Duodenal mucosa (tissue), 2 donors: ENCODE measurements around the gene DBNDD1.

Experiments
- H3K27ac ChIP-seq: one replicate; pipeline ENCODE4 v1.7.0; 2013; ENCODE audit warnings: low read depth, low read length
- H3K27me3 ChIP-seq, 2 donors: one replicate each; pipeline ENCODE4 v1.7.0; 2013; ENCODE audit warnings: low read length in 2 of 2, control low read depth in 1 of 2; ENCODE audit not compliant: insufficient read depth in 2 of 2, control insufficient read depth in 1 of 2
- H3K36me3 ChIP-seq, 2 donors: one replicate each; pipeline ENCODE4 v1.7.0; 2013; ENCODE audit warnings: low read length in 2 of 2, control low read depth in 1 of 2; ENCODE audit not compliant: insufficient read depth in 2 of 2, control insufficient read depth in 1 of 2
- H3K4me1 ChIP-seq, 2 donors: one replicate each; pipeline ENCODE4 v1.7.0; 2013; ENCODE audit warnings: low read length in 2 of 2, control low read depth in 1 of 2; ENCODE audit not compliant: insufficient read depth in 2 of 2, control insufficient read depth in 1 of 2
- H3K4me3 ChIP-seq, 2 donors: one replicate each; pipeline ENCODE4 v1.7.0; 2013; ENCODE audit warnings: low read length in 2 of 2, low read depth in 1 of 2
- H3K9ac ChIP-seq, 2 donors: one replicate each; pipeline ENCODE4 v1.7.0; 2013; ENCODE audit warnings: low read length in 2 of 2, low read depth in 1 of 2
- H3K9me3 ChIP-seq, 2 donors: one replicate each; pipeline ENCODE4 v1.7.0; 2013; ENCODE audit warnings: low read length in 2 of 2, control low read depth in 1 of 2; ENCODE audit not compliant: control insufficient read depth in 1 of 2

The DBNDD1 gene

GRCh38 chr16:89964201-89964600, 55.1 kb downstream of the DBNDD1 start:
- H3K4me3 ChIP-seq = no peak overlapping the region
- H3K36me3 ChIP-seq = peaks cover 0 to 30% of the 10 kb centered on the region in 2 donors
- no peaks in the 10 kb centered on the region for H3K27me3 ChIP-seq
- H3K27ac ChIP-seq = no peak overlapping the region
- no peak overlapping the region for H3K9ac ChIP-seq
- H3K9me3 ChIP-seq = no peaks in the 10 kb centered on the region
- no peaks in the 10 kb centered on the region for H3K4me1 ChIP-seq

- Histone ChIP-seq H3K9me3 (no peaks in the 10 kb centered on the region), H3K4me3 (no peak overlapping the region), H3K27me3 (no peaks in the 10 kb centered on the region), H3K9ac (no peak overlapping the region), H3K27ac (no peak overlapping the region), H3K36me3 (peaks cover under 1 to 41% of the 10 kb centered on the region in 2 donors), H3K4me1 (no peaks in the 10 kb centered on the region)
Observed at GRCh38 chr16:89962754-89963498, 56.3 kb downstream of the DBNDD1 start.

- Histone ChIP-seq H3K4me1 (no peaks in the 10 kb centered on the region), H3K9ac (no peak overlapping the region), H3K4me3 (no peak overlapping the region), H3K9me3 (no peaks in the 10 kb centered on the region), H3K27me3 (no peaks in the 10 kb centered on the region), H3K36me3 (peaks cover 4 to 42% of the 10 kb centered on the region in 2 donors), H3K27ac (no peak overlapping the region)
Observed at GRCh38 chr16:89961920-89962319, 57.3 kb downstream of the DBNDD1 start.

GRCh38 chr16:89960966-89961365, 58.3 kb downstream of the DBNDD1 start:
- Histone ChIP-seq H3K36me3 (peaks cover 4 to 42% of the 10 kb centered on the region in 2 donors), H3K9ac (no peak overlapping the region)

DNA sequence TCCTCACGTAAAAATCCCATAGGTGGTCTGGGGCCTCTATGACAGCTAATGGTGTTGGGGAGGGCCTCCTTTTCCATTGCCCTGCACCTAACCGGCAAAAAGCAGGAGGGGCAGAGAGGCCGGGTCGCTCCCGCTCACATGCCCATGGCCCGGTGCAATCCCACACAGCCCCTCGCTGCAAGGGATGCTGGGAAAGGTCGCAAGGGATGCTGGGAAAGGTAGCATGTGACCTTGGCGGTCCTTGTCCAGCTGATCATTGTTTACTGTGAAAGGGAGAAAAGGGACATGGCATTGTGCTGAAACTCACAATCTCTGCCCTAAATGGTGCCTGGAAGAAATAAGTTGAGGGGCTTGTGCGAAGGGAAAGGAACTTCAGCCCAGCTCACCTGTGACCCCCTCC, 60.7 kb downstream of the DBNDD1 start:
- Histone ChIP-seq H3K27ac (no peak overlapping the region), H3K4me3 (no peak overlapping the region), H3K27me3 (no peaks in the 10 kb centered on the region), H3K36me3 (peaks cover 4 to 47% of the 10 kb centered on the region in 2 donors), H3K4me1 (peaks cover 7 to 8% of the 10 kb centered on the region in 2 donors), H3K9ac (no peak overlapping the region), H3K9me3 (no peaks in the 10 kb centered on the region)

More at GRCh38 chr16:89960966-89961365, 58.3 kb downstream of the DBNDD1 start:
- H3K9me3 ChIP-seq = no peaks in the 10 kb centered on the region
- no peak overlapping the region for H3K27ac ChIP-seq
- no peaks in the 10 kb centered on the region for H3K27me3 ChIP-seq
- H3K4me1 ChIP-seq = no peaks in the 10 kb centered on the region
- no peak overlapping the region for H3K4me3 ChIP-seq

DNA sequence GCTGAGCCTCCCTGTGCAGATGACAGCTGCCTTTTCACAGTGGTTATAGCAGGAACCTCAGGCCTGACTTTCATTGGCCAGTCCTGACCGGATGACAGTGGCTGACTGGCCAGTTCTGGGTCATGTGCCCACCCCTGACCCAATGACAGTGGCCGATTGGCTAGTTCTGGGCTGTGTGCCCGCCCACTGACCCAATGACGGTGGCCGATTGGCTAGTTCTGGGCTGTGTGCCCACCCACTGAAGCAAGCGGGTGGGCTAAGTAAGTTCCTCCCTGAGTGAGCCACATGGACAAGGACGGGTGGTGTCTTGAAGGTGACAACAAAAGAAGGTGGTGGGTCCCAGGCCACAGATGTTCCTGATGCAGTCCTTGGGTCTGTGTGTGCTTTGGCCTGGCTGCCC, 61.2 kb downstream of the DBNDD1 start:
- H3K9ac ChIP-seq = no peak overlapping the region
- no peaks in the 10 kb centered on the region for H3K27me3 ChIP-seq
- H3K36me3 ChIP-seq = peaks cover 4 to 47% of the 10 kb centered on the region in 2 donors
- H3K9me3 ChIP-seq = no peaks in the 10 kb centered on the region
- H3K4me1 ChIP-seq = peaks cover 7 to 14% of the 10 kb centered on the region in 2 donors
- H3K4me3 ChIP-seq = no peak overlapping the region
- no peak overlapping the region for H3K27ac ChIP-seq

GRCh38 chr16:89957216-89957785, 62.0 kb downstream of the DBNDD1 start:
- Histone ChIP-seq H3K4me1 (peaks cover 7 to 14% of the 10 kb centered on the region in 2 donors), H3K27me3 (no peaks in the 10 kb centered on the region), H3K4me3 (no peak overlapping the region), H3K27ac (no peak overlapping the region), H3K9ac (no peak overlapping the region), H3K9me3 (no peaks in the 10 kb centered on the region), H3K36me3 (peaks cover 4 to 43% of the 10 kb centered on the region in 2 donors)

DNA sequence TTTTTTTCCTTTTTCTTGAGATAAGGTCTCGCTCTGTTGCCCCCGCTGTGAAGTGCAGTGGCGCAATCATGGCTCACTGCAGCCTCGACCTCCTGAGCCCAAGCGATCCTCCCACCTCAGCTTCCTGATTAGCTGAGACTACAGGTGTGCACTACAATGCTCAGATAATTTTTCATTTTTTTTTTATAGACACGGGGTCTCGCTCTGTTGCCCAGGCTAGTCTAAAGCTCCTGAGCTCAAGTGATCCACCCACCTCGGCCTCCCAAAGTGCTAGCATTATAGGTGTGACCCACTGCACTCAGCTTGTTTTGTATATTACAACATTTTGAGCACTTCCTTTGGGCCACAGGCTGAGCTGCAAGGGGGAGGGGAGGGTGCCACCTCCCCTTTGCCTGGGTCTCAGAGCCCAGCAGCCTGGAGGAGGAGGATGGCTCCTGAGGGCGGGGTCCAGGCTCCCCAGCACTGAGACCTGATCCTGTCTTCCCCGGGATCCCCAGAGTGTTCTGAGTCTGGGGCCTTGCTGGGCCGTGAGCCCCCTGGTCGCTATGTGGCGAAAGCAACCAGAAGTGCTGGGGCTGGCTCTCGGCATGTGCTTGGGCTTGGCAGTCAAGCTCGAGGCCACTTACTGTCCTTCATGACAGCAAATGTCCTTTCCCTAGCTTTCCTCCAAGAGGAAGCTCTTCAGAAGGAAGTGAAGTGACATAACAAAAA, 62.6 kb downstream of the DBNDD1 start:
- peaks cover 7 to 14% of the 10 kb centered on the region in 2 donors for H3K4me1 ChIP-seq
- no peaks in the 10 kb centered on the region for H3K9me3 ChIP-seq
- no peak overlapping the region for H3K4me3 ChIP-seq
- no peak overlapping the region for H3K27ac ChIP-seq
- H3K9ac ChIP-seq = no peak overlapping the region
- peaks cover 4 to 39% of the 10 kb centered on the region in 2 donors for H3K36me3 ChIP-seq
- H3K27me3 ChIP-seq = no peaks in the 10 kb centered on the region

DNA sequence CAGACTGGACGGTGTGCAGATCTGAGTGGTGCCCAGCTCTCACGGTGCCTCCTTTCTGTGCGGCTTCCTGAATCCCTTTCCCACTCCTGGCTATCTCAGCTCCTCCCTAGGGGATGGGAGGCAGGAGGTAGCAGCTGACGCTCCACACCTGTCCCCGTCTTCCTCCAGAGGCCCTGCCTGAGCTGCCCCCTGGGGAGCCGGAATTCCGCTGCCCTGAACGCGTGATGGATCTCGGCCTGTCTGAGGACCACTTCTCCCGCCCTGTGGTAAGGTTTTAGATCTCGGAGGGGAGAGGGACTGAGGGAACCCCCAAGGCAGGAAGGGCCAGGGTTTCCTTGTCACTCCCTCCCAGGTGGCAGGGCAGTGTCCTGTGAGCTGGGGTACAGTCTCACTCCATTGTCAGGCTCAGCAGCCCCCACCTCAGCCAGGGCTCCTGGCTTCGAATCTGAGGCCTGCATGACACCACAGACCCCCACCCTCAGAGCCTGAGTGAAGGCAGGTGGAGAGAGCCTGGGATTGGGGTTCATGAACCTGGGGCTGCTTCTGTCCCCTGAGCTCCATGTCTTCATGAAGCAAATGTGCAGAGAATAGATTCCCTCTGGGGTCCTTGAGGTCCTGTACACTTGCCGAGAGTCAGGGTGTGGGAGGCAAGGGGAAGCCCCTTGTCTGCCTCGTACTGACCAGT, 64.1 kb downstream of the DBNDD1 start:
- H3K27ac ChIP-seq = no peak overlapping the region
- H3K9me3 ChIP-seq = no peaks in the 10 kb centered on the region

More for the DNA sequence above, 64.1 kb downstream of the DBNDD1 start:
- Histone ChIP-seq H3K4me1 (peaks cover 7 to 14% of the 10 kb centered on the region in 2 donors), H3K27me3 (no peaks in the 10 kb centered on the region), H3K9ac (no peak overlapping the region), H3K36me3 (peaks cover 4 to 31% of the 10 kb centered on the region in 2 donors), H3K4me3 (no peak overlapping the region)
